NT2/D1 (cell line): ENCODE data around the gene CAMK2B.

Experiments
- DNase-seq: peaks from one replicate; pipeline ENCODE4 v3.0.0-alpha.2; 2011; ENCODE audit warnings: low read depth, low spot score
- H3K27me3 ChIP-seq: 2 replicates; pipeline ENCODE4 v1.6.0; 2011; ENCODE audit warnings: mild to moderate bottlenecking; ENCODE audit not compliant: insufficient read length, insufficient read depth
- H3K36me3 ChIP-seq: 2 replicates; pipeline ENCODE4 v1.6.1; 2011; ENCODE audit warnings: mild to moderate bottlenecking, low read length, mixed read lengths; ENCODE audit not compliant: insufficient read depth, insufficient read length
- H3K4me1 ChIP-seq: 2 replicates; pipeline ENCODE4 v1.5.1; 2011; ENCODE audit not compliant: insufficient read depth, insufficient read length
- H3K4me3 ChIP-seq: 2 replicates; pipeline ENCODE4 v1.5.1; 2011; ENCODE audit warnings: low read depth; ENCODE audit not compliant: insufficient read length
- H3K9ac ChIP-seq: 2 replicates; pipeline ENCODE4 v1.6.0; 2011; ENCODE audit warnings: low read depth; ENCODE audit not compliant: insufficient read length
- H3K9me3 ChIP-seq: 2 replicates; pipeline ENCODE4 v1.5.1; 2011; ENCODE audit warnings: mild to moderate bottlenecking, low read length; ENCODE audit not compliant: insufficient read depth
- SUZ12 ChIP-seq: IDR thresholded peaks from 2 replicates; pipeline ENCODE4 v1.6.1; 2011; ENCODE audit not compliant: insufficient read length, insufficient read depth; ENCODE audit errors: extremely low read depth
- YY1 ChIP-seq: IDR thresholded peaks from 2 replicates; pipeline ENCODE4 v1.6.1; 2011; ENCODE audit not compliant: insufficient read length, insufficient read depth
- ZNF274 ChIP-seq: IDR thresholded peaks from 2 replicates; pipeline ENCODE4 v1.6.1; 2011; ENCODE audit warnings: mild to moderate bottlenecking, low read depth, low read length

CAMK2B gene

GRCh38 chr7:44193011-44193802, 132.2 kb downstream of the CAMK2B start:
- H3K36me3 ChIP-seq, result no peaks in the 10 kb centered on the region
- DNase-seq, result no peak
- TF ChIP-seq ZNF274 (no peak), YY1 (no peak), SUZ12 (no peak)
- no peak overlapping the region for H3K9ac ChIP-seq
- H3K27me3 ChIP-seq, result no peaks in the 10 kb centered on the region
- H3K9me3 ChIP-seq, result no peaks in the 10 kb centered on the region
- no peak overlapping the region for H3K4me3 ChIP-seq
- H3K4me1 ChIP-seq, result peaks cover 2% of the 10 kb centered on the region

DNA sequence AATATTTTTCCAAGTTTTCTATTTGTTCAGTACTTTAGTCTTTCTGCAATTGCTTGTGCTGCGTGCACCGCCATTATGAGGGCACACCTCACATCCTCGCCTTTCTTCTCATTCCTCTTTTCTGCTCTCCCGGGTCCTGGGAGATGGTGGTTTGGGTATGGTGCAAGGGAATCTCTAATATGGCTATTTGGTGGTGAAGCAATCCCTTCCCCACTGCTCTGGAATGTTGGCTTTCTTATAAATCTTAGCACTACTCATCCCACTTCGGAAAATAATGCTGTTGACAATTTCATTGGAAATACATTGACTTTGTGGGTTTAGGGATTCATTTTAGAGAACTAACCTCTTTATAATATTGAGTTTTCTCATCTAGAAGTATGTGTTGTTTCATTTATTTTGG, 134.2 kb downstream of the CAMK2B start:
- no peaks in the 10 kb centered on the region for H3K9me3 ChIP-seq
- no peaks in the 10 kb centered on the region for H3K27me3 ChIP-seq
- H3K4me3 ChIP-seq, result no peak overlapping the region
- H3K36me3 ChIP-seq, result no peaks in the 10 kb centered on the region
- H3K4me1 ChIP-seq, result peaks cover 4% of the 10 kb centered on the region
- no peak for DNase-seq
- TF ChIP-seq SUZ12, result no peak
- TF ChIP-seq ZNF274, result no peak
- TF ChIP-seq YY1, result no peak
- H3K9ac ChIP-seq, result no peak overlapping the region

- H3K27me3 ChIP-seq, result no peaks in the 10 kb centered on the region
- no peaks in the 10 kb centered on the region for H3K9me3 ChIP-seq
- DNase-seq, result no peak
- H3K9ac ChIP-seq, result no peak overlapping the region
- H3K36me3 ChIP-seq, result no peaks in the 10 kb centered on the region
- H3K4me1 ChIP-seq, result peaks cover 9% of the 10 kb centered on the region
- no peak overlapping the region for H3K4me3 ChIP-seq
- TF ChIP-seq SUZ12 (no peak), ZNF274 (no peak), YY1 (no peak)
These were observed 135.2 kb downstream of the CAMK2B start for GRCh38 chr7:44189993-44190872.

DNA sequence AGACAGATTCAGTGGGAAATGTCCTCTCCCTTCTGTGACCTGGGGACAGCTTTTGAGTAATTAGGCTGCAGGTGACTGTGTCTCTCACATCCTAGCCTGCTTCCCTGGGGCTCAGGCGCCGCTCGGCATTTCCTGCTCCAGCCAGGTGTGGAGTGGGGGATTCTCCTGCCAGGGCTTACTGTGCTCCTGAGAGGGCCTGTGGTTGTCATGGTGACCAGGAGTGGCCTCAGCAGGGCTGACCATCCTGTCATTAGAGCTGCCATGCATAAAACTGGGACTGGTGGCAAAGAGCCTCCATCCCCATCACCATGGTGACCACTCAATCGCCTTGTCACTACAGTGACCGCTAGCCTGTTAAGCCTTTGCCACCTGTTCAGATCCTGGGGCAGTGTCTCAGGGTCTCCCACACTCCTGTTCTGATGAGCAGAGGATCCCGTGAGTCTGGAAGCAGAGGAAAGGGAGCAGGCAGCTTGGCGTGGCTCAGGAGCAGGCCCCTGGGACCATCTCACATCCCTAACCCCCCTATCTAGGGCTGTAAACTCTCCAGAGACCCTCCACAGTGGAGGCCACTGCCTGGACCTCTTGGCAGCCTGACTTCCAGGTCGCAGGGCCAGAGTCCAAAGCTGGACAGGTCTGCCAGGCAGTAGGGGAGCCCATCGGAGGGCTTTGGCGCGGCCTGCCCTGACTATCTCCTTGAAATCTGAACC, 136.0 kb downstream of the CAMK2B start, which contains the start of gene GCK:
Gene GCK, minus strand, starts transcription at position 154 of the 707 bp plus-strand sequence. CDS start 486 bp downstream, outside the sequence.
- Histone ChIP-seq H3K4me1 (peaks cover 10% of the 10 kb centered on the region), H3K36me3 (no peaks in the 10 kb centered on the region), H3K9ac (no peak within 1 kb of the TSS), H3K4me3 (no peak within 1 kb of the TSS), H3K27me3 (no peaks in the 10 kb centered on the region), H3K9me3 (no peaks in the 10 kb centered on the region)
- TF ChIP-seq ZNF274, result no peak
- no peak for TF ChIP-seq YY1
- DNase-seq, result no peak

DNA sequence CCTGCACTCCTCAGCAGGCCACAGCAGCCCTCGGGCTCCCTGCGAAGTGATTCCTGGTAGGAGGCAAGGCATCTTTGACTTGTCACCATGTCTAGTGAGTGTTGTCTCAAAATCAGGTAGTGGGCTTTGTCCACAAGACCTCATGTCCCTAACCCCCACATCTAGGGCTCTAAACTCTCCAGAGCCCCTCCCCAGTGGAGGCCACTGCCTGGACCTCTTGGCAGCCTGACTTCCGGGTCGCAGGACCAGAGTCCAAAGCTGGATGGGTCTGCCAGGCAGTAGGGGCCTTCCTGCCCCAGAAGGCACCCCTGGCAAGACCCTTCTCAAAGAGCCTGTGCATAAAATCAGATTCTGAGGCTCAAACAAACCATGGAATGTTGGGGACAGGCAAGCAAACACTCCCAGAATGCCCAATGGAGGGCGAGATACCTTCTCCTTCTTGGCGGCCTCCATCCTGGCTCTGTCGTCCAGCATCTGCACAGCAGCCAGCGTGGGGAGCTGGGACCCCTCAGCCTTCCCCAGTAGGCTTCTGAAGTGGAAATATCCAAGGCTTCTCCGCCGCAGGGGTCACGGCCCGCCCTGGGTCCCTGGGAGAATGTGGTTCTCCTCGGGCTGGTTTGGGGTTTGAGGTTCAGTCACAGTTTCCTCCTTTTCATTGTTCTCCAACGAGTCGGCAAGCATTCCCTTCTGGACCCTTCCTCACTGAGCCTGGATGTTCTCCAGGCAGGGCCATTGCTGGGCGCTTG, 136.7 kb downstream of the CAMK2B start:
- Histone ChIP-seq H3K27me3 (no peaks in the 10 kb centered on the region), H3K4me1 (peaks cover 13% of the 10 kb centered on the region), H3K9me3 (no peaks in the 10 kb centered on the region), H3K9ac (no peak overlapping the region), H3K4me3 (no peak overlapping the region), H3K36me3 (no peaks in the 10 kb centered on the region)
- no peak for DNase-seq
- TF ChIP-seq SUZ12 (no peak), YY1 (no peak), ZNF274 (no peak)

GRCh38 chr7:44187636-44188416, 137.6 kb downstream of the CAMK2B start:
- Histone ChIP-seq H3K4me1 (peaks cover 13% of the 10 kb centered on the region), H3K4me3 (no peak overlapping the region), H3K9me3 (peaks cover 4% of the 10 kb centered on the region; the same call in 1 of the 2 replicates), H3K27me3 (no peaks in the 10 kb centered on the region), H3K9ac (no peak overlapping the region), H3K36me3 (no peaks in the 10 kb centered on the region)
- TF ChIP-seq SUZ12 (no peak), ZNF274 (no peak), YY1 (no peak)
- no peak for DNase-seq
